HepG2 (cell line): ENCODE results near the gene GZF1. TPM values are rescaled to one million over a fixed set of nuclear protein-coding genes. Genes with fewer than 3 reads are reported as not detected.

Source experiments
- ATAC-seq: fragments of 200-7000 bp; cut with Tn5 transposase; 3 replicates; pipeline ENCODE4 v1.9.1; 2020; ENCODE audit warnings: mild to moderate bottlenecking, moderate library complexity
- BruUV-seq: library from RNA; stranded (reverse); fragments of 400-500 nt; replicated peaks from 2 replicates; lab custom pipeline; 2021; lab: Mats Ljungman, UMichigan
- CTCF ChIA-PET: fragments of 300-600 bp; formaldehyde crosslinking; extraction: SDS; loops from one replicate; lab custom pipeline; 2021; ENCODE audit warnings: low total read pairs, inconsistent platforms, low intra/inter-chr PET ratio; lab: Yijun Ruan, JAX
- POLR2A ChIA-PET: fragments of 350-600 bp; sonication (Branson Sonifier 250); formaldehyde crosslinking; loops from one replicate; lab custom pipeline; 2020; ENCODE audit warnings: antibody characterized with exemption, inconsistent platforms; lab: Yijun Ruan, JAX
- DNase-seq: peaks from one replicate; pipeline ENCODE4 v3.0.0-alpha.2; 2015; ENCODE audit warnings: low spot score
- FAIRE-seq: peaks from 3 replicates; lab custom pipeline; 2011; peaks lifted over from hg19 to GRCh38; lab: Jason Lieb, UNC
- H2AFZ ChIP-seq: one replicate; pipeline ENCODE4 v1.6.1; 2011; ENCODE audit warnings: low read length, inconsistent platforms
- H3K27ac ChIP-seq: fragments of 300-600 bp; 3 replicates; pipeline ENCODE4 v1.8.0; 2011; ENCODE audit warnings: mixed run types, mild to moderate bottlenecking, mixed read lengths, low read length, inconsistent platforms; ENCODE audit not compliant: insufficient read depth; ENCODE audit errors: extremely low read length
- H3K27me3 ChIP-seq, 2 experiments: fragments of 200-600 bp in 1 of 2; 2 replicates in 1 of 2; 3 replicates in 1 of 2; pipeline versions ENCODE4 v1.6.0 to v1.8.0; 2011; ENCODE audit warnings: low read length in 2 of 2, mild to moderate bottlenecking in 2 of 2, moderate library complexity in 2 of 2, inconsistent platforms in 1 of 2; ENCODE audit not compliant: insufficient read depth in 2 of 2, control insufficient read depth in 1 of 2
- H3K36me3 ChIP-seq, 2 experiments: fragments of 200-600 bp in 1 of 2; replicated peaks in 1 of 2; 2 replicates in 1 of 2; 3 replicates in 1 of 2; pipeline versions ENCODE4 v1.5.1 to v1.8.0; 2011; ENCODE audit warnings: low read length in 2 of 2, inconsistent platforms in 1 of 2; ENCODE audit not compliant: insufficient read depth in 2 of 2, control insufficient read depth in 1 of 2
- H3K4me1 ChIP-seq: 2 replicates; pipeline ENCODE4 v1.5.1; 2012; ENCODE audit warnings: low read length, inconsistent platforms; ENCODE audit not compliant: insufficient read depth
- H3K4me2 ChIP-seq: 2 replicates; pipeline ENCODE4 v1.6.0; 2011; ENCODE audit warnings: low read depth, low read length, inconsistent platforms
- H3K4me3 ChIP-seq, 3 experiments: fragments of 200-600 bp in 1 of 3; sonication (generic), shearing (Covaris generic) in 1 of 3; replicated peaks in 1 of 3; 2 replicates each; pipeline ENCODE4 v1.5.1; 2011 to 2016; ENCODE audit warnings: low read length in 3 of 3, inconsistent platforms in 2 of 3, low read depth in 2 of 3, mild to moderate bottlenecking in 2 of 3, control low read depth in 1 of 3, mixed read lengths in 1 of 3; ENCODE audit not compliant: insufficient read depth in 1 of 3
- H3K79me2 ChIP-seq: one replicate; pipeline ENCODE4 v1.6.1; 2011; ENCODE audit warnings: low read length, inconsistent platforms; ENCODE audit not compliant: insufficient read depth
- H3K9ac ChIP-seq: 2 replicates; pipeline ENCODE4 v1.6.0; 2011; ENCODE audit warnings: mild to moderate bottlenecking, low read depth, low read length, inconsistent platforms; ENCODE audit not compliant: insufficient read depth
- H3K9me3 ChIP-seq: 2 replicates; pipeline ENCODE4 v1.5.1; 2012; ENCODE audit warnings: mild to moderate bottlenecking, low read length
- H4K20me1 ChIP-seq: 2 replicates; pipeline ENCODE4 v1.6.0; 2011; ENCODE audit warnings: inconsistent platforms, mild to moderate bottlenecking, low read length, moderate library complexity; ENCODE audit not compliant: insufficient read depth
- ARNTL ChIP-seq: sonication (generic); formaldehyde crosslinking; IDR thresholded peaks from 2 replicates; pipeline ENCODE4 v1.4.0; 2020; ENCODE audit warnings: mild to moderate bottlenecking, missing genetic modification reagents
- GABPB1 ChIP-seq: IDR thresholded peaks from 2 replicates; pipeline ENCODE4 v1.6.1; 2016; ENCODE audit warnings: mild to moderate bottlenecking, missing genetic modification reagents, moderate library complexity, missing compliant biosample characterization
- HNRNPUL1 ChIP-seq: fragments of 200-400 bp; formaldehyde crosslinking; IDR thresholded peaks from 2 replicates; pipeline ENCODE4 v1.6.1; 2017; ENCODE audit warnings: low read depth, mild to moderate bottlenecking, low read length, moderate library complexity
- KDM6A ChIP-seq: IDR thresholded peaks from 2 replicates; pipeline ENCODE4 v1.6.1; 2016; ENCODE audit warnings: low read depth
- MIER3 ChIP-seq: IDR thresholded peaks from 2 replicates; pipeline ENCODE4 v1.6.1; 2016; ENCODE audit warnings: missing compliant biosample characterization, borderline replicate concordance
- NFAT5 ChIP-seq: sonication (generic); formaldehyde crosslinking; IDR thresholded peaks from 2 replicates; pipeline ENCODE4 v1.4.0; 2020; ENCODE audit warnings: missing genetic modification reagents
- PRPF4 ChIP-seq: fragments of 200-400 bp; formaldehyde crosslinking; IDR thresholded peaks from 2 replicates; pipeline ENCODE4 v1.6.1; 2016; ENCODE audit warnings: low read length, low read depth; ENCODE audit not compliant: poor library complexity, severe bottlenecking
- RBM39 ChIP-seq: fragments of 200-400 bp; formaldehyde crosslinking; IDR thresholded peaks from one replicate; pipeline ENCODE4 v1.6.1; 2018; ENCODE audit warnings: antibody characterized with exemption, mild to moderate bottlenecking, low read depth, low read length; ENCODE audit not compliant: poor library complexity, severe bottlenecking
- RCOR2 ChIP-seq: IDR thresholded peaks from 2 replicates; pipeline ENCODE4 v1.6.1; 2016; ENCODE audit warnings: missing biosample characterization, missing genetic modification reagents
- SKIL ChIP-seq: sonication (generic); formaldehyde crosslinking; IDR thresholded peaks from 2 replicates; pipeline ENCODE4 v1.8.0; 2022; ENCODE audit warnings: missing genetic modification reagents, mild to moderate bottlenecking, moderate library complexity, borderline replicate concordance
- ZBTB21 ChIP-seq: sonication (generic); formaldehyde crosslinking; IDR thresholded peaks from 2 replicates; pipeline ENCODE4 v1.4.0; 2020; ENCODE audit warnings: missing genetic modification reagents
- ZNF451 ChIP-seq: sonication (generic); formaldehyde crosslinking; IDR thresholded peaks from 2 replicates; pipeline ENCODE4 v1.5.0; 2020; ENCODE audit warnings: mild to moderate bottlenecking, missing genetic modification reagents
- ZNF460 ChIP-seq: sonication (generic); formaldehyde crosslinking; IDR thresholded peaks from 2 replicates; pipeline ENCODE4 v1.5.1; 2020; ENCODE audit warnings: missing genetic modification reagents, mild to moderate bottlenecking, borderline replicate concordance
- ZNF691 ChIP-seq: sonication (generic); formaldehyde crosslinking; IDR thresholded peaks from 2 replicates; pipeline ENCODE4 v1.4.0; 2020; ENCODE audit warnings: missing genetic modification reagents, low read depth, mild to moderate bottlenecking, borderline replicate concordance
- ZNF777 ChIP-seq: sonication (generic); formaldehyde crosslinking; IDR thresholded peaks from 2 replicates; pipeline ENCODE4 v1.4.0; 2020; ENCODE audit warnings: missing genetic modification reagents
- ZNF784 ChIP-seq: sonication (generic); formaldehyde crosslinking; IDR thresholded peaks from 2 replicates; pipeline ENCODE4 v1.5.1; 2020; ENCODE audit warnings: missing genetic modification reagents, mild to moderate bottlenecking, borderline replicate concordance
- ZNF878 ChIP-seq: sonication (generic); formaldehyde crosslinking; IDR thresholded peaks from 2 replicates; pipeline ENCODE4 v1.8.1; 2023; ENCODE audit warnings: mild to moderate bottlenecking, missing genetic modification reagents, moderate library complexity
- WGBS: methylation state at CpG from one replicate; pipeline ENCODE4 v1.1.6; 2017; ENCODE audit warnings: low lambda C conversion rate; 5-methylcytosine and 5-hydroxymethylcytosine counted together
- in situ Hi-C: cut with HindIII; loops from 2 replicates; pipeline ENCODE4 v1.10.0; 2017; ENCODE audit warnings: low pct_unique_long_range_greater_than_20kb; ENCODE audit not compliant: extremely low pct_ligation_motif_present
- intact Hi-C: fragments of 100-400 bp; cut with micrococcal nuclease; formaldehyde crosslinking; loops from one replicate; pipeline ENCODE4 v1.10.0; 2022; ENCODE audit not compliant: unreplicated experiment
- polyA plus RNA-seq, 8 experiments: library from polyadenylated mRNA; depleted of rRNA in 3 of 8; stranded (reverse) in 7 of 8; unstranded in 1 of 8; fragments of >200 nt; fragmentation: Illumina TruSeq in 4 of 8; extraction: Trizol in 4 of 8; gene quantifications; 2 replicates each; pipeline versions ENCODE4 v1.2.1 to v1.2.3, GENCODE V29; 2011 to 2016; ENCODE audit warnings: low read depth in 4 of 8, missing spikeins in 1 of 8, mixed read lengths in 1 of 8; ENCODE audit not compliant: insufficient read depth in 1 of 8
- total RNA-seq, 5 experiments: library from RNA; depleted of rRNA; stranded (reverse); fragments of >200 nt; fragmentation: Illumina TruSeq; extraction: Trizol; gene quantifications; 2 replicates each; pipeline ENCODE4 v1.2.3, GENCODE V29; 2016; ENCODE audit warnings: low read depth in 1 of 5

Gene GZF1
- total and polyA plus RNA-seq, 2 of the 13 experiments (the other 11 are each of a cell fraction or from before 2014, with no cell fraction given): 16.9 to 26.0 TPM

- intact Hi-C loops (no loop called here), in situ Hi-C loops (no loop called here)
- Histone ChIP-seq H3K4me2 (no peak overlapping the region), H3K79me2 (no peaks in the 10 kb centered on the region), H3K4me1 (no peaks in the 10 kb centered on the region), H3K36me3 (no peaks in the 10 kb centered on the region), H4K20me1 (no peaks in the 10 kb centered on the region), H3K4me3 (no peak overlapping the region), H3K27me3 (0 out of 5 replicates have a peak, but pooled peaks cover 0 to 3% of the 10 kb centered on the region in 2 experiments), H3K27ac (no peak overlapping the region), H2AFZ (no peak overlapping the region), H3K9me3 (no peaks in the 10 kb centered on the region), H3K9ac (no peak overlapping the region)
- WGBS: 47% methylated on average over 5 of the region's 5 CpGs
- ATAC-seq: no peak
- BruUV-seq: no TSS peak
- DNase-seq: no peak
- no peak for FAIRE-seq
- ChIA-PET CTCF (no interaction called here), POLR2A (no interaction called here)
- TF ChIP-seq PRPF4 (no peak), RCOR2 (CRISPR knock-in tag) (no peak), ZNF777 (CRISPR knock-in tag) (no peak), KDM6A (CRISPR knock-in tag) (no peak), GABPB1 (CRISPR knock-in tag) (no peak), MIER3 (CRISPR knock-in tag) (no peak), ARNTL (CRISPR knock-in tag) (no peak), ZNF784 (CRISPR knock-in tag) (no peak), ZNF460 (CRISPR knock-in tag) (no peak), NFAT5 (CRISPR knock-in tag) (no peak), ZNF691 (CRISPR knock-in tag) (no peak), SKIL (CRISPR knock-in tag) (no peak), ZNF451 (CRISPR knock-in tag) (no peak), HNRNPUL1 (no peak), ZNF878 (CRISPR knock-in tag) (no peak), ZBTB21 (no peak), RBM39 (no peak)
These were observed 47.3 kb upstream of the GZF1 start for GRCh38 chr20:23314699-23315098.
